ENCODE measurements around the gene RALGAPA2.

RALGAPA2 gene

GRCh38 chr20:20733943-20734342, 21.5 kb upstream of the RALGAPA2 start:
- H3K4me3 ChIP-seq (ENCODE audit: low read depth, low read length, poor library complexity, severe bottlenecking), result no peak overlapping the region
- peaks cover 7% of the 10 kb centered on the region for H3K4me1 ChIP-seq (ENCODE audit: insufficient read depth, low read length, severe bottlenecking)

GRCh38 chr20:20732641-20733040, 20.2 kb upstream of the RALGAPA2 start:
- H3K4me2 ChIP-seq (ENCODE audit: low read length), result no peak overlapping the region
- peaks cover 7% of the 10 kb centered on the region for H3K4me1 ChIP-seq (ENCODE audit: insufficient read depth, low read length, severe bottlenecking)
- no peak for TF ChIP-seq EZH2 (IDR thresholded peaks at IDR 0.05; ENCODE audit: borderline replicate concordance, low read length)
- no peak for TF ChIP-seq CTCF (IDR thresholded peaks at IDR 0.05; ENCODE audit: low read length)
- H3K9me3 ChIP-seq (ENCODE audit: low read length), result no peaks in the 10 kb centered on the region
- no peaks in the 10 kb centered on the region for H4K20me1 ChIP-seq (ENCODE audit: insufficient read depth, low read length)
- no peaks in the 10 kb centered on the region for H3K9me2 ChIP-seq (ENCODE audit: low read depth, low read length)
- H3K4me3 ChIP-seq (ENCODE audit: low read depth, low read length, poor library complexity, severe bottlenecking), result no peak overlapping the region
- no peak overlapping the region for H2AFZ ChIP-seq (ENCODE audit: low read length)
- H3K36me3 ChIP-seq (ENCODE audit: insufficient read depth, low read length), result no peaks in the 10 kb centered on the region
- H3K9ac ChIP-seq (ENCODE audit: low read length), result no peak overlapping the region
- no peaks in the 10 kb centered on the region for H3F3A ChIP-seq (ENCODE audit: insufficient read depth, low read length)
- no peaks in the 10 kb centered on the region for H3K79me2 ChIP-seq (ENCODE audit: insufficient read depth, low read length)
- no peak overlapping the region for H3K27ac ChIP-seq (ENCODE audit: low read depth, low read length, poor library complexity, severe bottlenecking)
- no peaks in the 10 kb centered on the region for H3K27me3 ChIP-seq (ENCODE audit: insufficient read depth, low read length)

More at GRCh38 chr20:20733943-20734342, 21.5 kb upstream of the RALGAPA2 start:
- TF ChIP-seq CTCF (IDR thresholded peaks at IDR 0.05; ENCODE audit: low read length), result no peak
- TF ChIP-seq EZH2 (IDR thresholded peaks at IDR 0.05; ENCODE audit: borderline replicate concordance, low read length), result no peak
- Histone ChIP-seq H3K9me3 (ENCODE audit: low read length) (no peaks in the 10 kb centered on the region), H3K27me3 (ENCODE audit: insufficient read depth, low read length) (no peaks in the 10 kb centered on the region), H3K79me2 (ENCODE audit: insufficient read depth, low read length) (no peaks in the 10 kb centered on the region), H3F3A (ENCODE audit: insufficient read depth, low read length) (no peaks in the 10 kb centered on the region), H2AFZ (ENCODE audit: low read length) (no peak overlapping the region), H3K36me3 (ENCODE audit: insufficient read depth, low read length) (no peaks in the 10 kb centered on the region), H3K4me2 (ENCODE audit: low read length) (no peak overlapping the region), H4K20me1 (ENCODE audit: insufficient read depth, low read length) (no peaks in the 10 kb centered on the region), H3K27ac (ENCODE audit: low read depth, low read length, poor library complexity, severe bottlenecking) (no peak overlapping the region), H3K9ac (ENCODE audit: low read length) (no peak overlapping the region), H3K9me2 (ENCODE audit: low read depth, low read length) (no peaks in the 10 kb centered on the region)

GRCh38 chr20:20731945-20732296, 19.5 kb upstream of the RALGAPA2 start:
- no peaks in the 10 kb centered on the region for H3K79me2 ChIP-seq (ENCODE audit: insufficient read depth, low read length)
- no peaks in the 10 kb centered on the region for H4K20me1 ChIP-seq (ENCODE audit: insufficient read depth, low read length)
- no peak overlapping the region for H3K9ac ChIP-seq (ENCODE audit: low read length)
- H3K9me2 ChIP-seq (ENCODE audit: low read depth, low read length), result no peaks in the 10 kb centered on the region
- H3K4me1 ChIP-seq (ENCODE audit: insufficient read depth, low read length, severe bottlenecking), result peaks cover 7% of the 10 kb centered on the region
- TF ChIP-seq EZH2 (IDR thresholded peaks at IDR 0.05; ENCODE audit: borderline replicate concordance, low read length) (no peak), CTCF (IDR thresholded peaks at IDR 0.05; ENCODE audit: low read length) (no peak)
- H3K27ac ChIP-seq (ENCODE audit: low read depth, low read length, poor library complexity, severe bottlenecking), result no peak overlapping the region
- no peaks in the 10 kb centered on the region for H3K9me3 ChIP-seq (ENCODE audit: low read length)
- H3F3A ChIP-seq (ENCODE audit: insufficient read depth, low read length), result no peaks in the 10 kb centered on the region
- H3K4me3 ChIP-seq (ENCODE audit: low read depth, low read length, poor library complexity, severe bottlenecking), result no peak overlapping the region
- H3K27me3 ChIP-seq (ENCODE audit: insufficient read depth, low read length), result no peaks in the 10 kb centered on the region
- H3K4me2 ChIP-seq (ENCODE audit: low read length), result no peak overlapping the region
- no peak overlapping the region for H2AFZ ChIP-seq (ENCODE audit: low read length)
- H3K36me3 ChIP-seq (ENCODE audit: insufficient read depth, low read length), result no peaks in the 10 kb centered on the region

All from OCI-LY1 (cell line).